Measurements from ENCODE around the gene PCSK6.

GRCh38 chr15:101538177-101538576 lies 48.7 kb upstream of the PCSK6 start:
- no peak for TF ChIP-seq CTCF (IDR thresholded peaks at IDR 0.05)
- TF ChIP-seq POLR2A (IDR thresholded peaks at IDR 0.05), result no peak
